ENCODE measurements around the gene PMEPA1.

DNA sequence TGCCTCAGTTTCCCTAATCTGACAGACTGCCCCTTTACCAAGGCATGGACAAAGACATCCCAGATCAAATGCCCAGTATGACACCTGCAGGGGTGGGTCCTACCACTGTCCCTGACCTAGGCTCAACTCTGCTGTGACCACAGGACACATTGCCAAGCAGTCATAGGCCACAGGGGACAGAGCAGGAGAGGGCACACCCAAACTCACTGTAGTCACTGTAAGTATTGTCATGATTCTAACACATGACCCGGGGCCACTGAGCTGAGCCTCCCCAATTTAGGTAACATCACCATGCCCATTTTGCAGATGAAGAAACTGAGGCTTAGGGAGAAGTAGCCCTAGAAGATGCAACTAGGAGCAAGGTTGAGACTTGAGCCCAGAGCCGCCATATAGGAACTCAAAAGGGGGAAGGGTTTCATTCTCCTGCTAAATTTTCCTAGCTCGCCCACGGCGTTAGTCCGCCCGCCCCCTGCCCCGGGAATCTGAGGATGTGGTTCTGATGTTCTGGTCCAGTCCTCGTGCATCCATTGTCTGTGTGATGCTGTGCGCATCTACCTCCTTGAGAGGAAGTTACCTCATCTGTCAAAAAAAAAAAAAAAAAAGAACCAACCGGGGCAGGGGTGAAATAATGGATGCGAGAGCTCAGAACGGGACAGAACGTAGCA lies 44.8 kb downstream of the PMEPA1 start:
- TF ChIP-seq CTCF (IDR thresholded peaks at IDR 0.05) (no peak), POLR2AphosphoS5 (IDR thresholded peaks at IDR 0.05) (no peak), EP300 (IDR thresholded peaks at IDR 0.05) (no peak)
